Psoas muscle (tissue), 8 donors: ENCODE data around the gene SLC46A2. TPM values are rescaled to one million over a fixed set of nuclear protein-coding genes. Genes with fewer than 3 reads are reported as not detected.

Source experiments
- ATAC-seq, 4 donors: fragments of 200-7000 bp; cut with Tn5 transposase; one replicate each; pipeline ENCODE4 v1.9.1; 2020; ENCODE audit warnings: moderate library complexity in 3 of 4, mild to moderate bottlenecking in 2 of 4
- DNase-seq, 2 donors: peaks; one replicate each; pipeline ENCODE4 v3.0.0-alpha.2; 2020
- H3K27ac ChIP-seq: fragments of 200-600 bp; one replicate; pipeline ENCODE4 v1.8.0; 2022
- H3K27me3 ChIP-seq, 3 donors: fragments of 200-600 bp in 1 of 3; one replicate each; pipeline versions ENCODE4 v1.6.1 to v1.8.0; 2013 to 2022; ENCODE audit warnings: low read length in 2 of 3, mild to moderate bottlenecking in 2 of 3, moderate library complexity in 1 of 3; ENCODE audit not compliant: insufficient read depth in 3 of 3
- H3K36me3 ChIP-seq, 2 donors: fragments of 200-600 bp in 1 of 2; one replicate each; pipeline versions ENCODE4 v1.6.1 to v1.8.0; 2013 to 2022; ENCODE audit warnings: low read depth in 1 of 2, mild to moderate bottlenecking in 1 of 2, moderate library complexity in 1 of 2; ENCODE audit not compliant: insufficient read depth in 1 of 2
- H3K4me1 ChIP-seq: fragments of 200-600 bp; one replicate; pipeline ENCODE4 v1.8.0; 2022
- H3K4me3 ChIP-seq: fragments of 200-600 bp; one replicate; pipeline ENCODE4 v1.8.0; 2022; ENCODE audit warnings: mild to moderate bottlenecking
- H3K9me3 ChIP-seq: fragments of 200-600 bp; one replicate; pipeline ENCODE4 v1.8.0; 2022
- CTCF ChIP-seq: fragments of 200-600 bp; IDR thresholded peaks from one replicate; pipeline ENCODE4 v1.8.0; 2022; ENCODE audit warnings: antibody characterized with exemption
- WGBS, 3 donors: extraction: QIAGEN DNeasy Blood & Tissue Kit; methylation state at CpG; one replicate each; pipeline versions ENCODE4 v1.1.6 to v1.1.7; 2013; 5-methylcytosine and 5-hydroxymethylcytosine counted together
- intact Hi-C, 2 donors: fragments of 100-400 bp; cut with DNase I; formaldehyde crosslinking; loops; one replicate each; pipeline versions ENCODE4 v1.11.0 to v1.14.2; 2022
- polyA plus RNA-seq, 3 donors: library from polyadenylated mRNA; stranded (reverse); fragments of 200-250 nt; gene quantifications; one replicate each; pipeline ENCODE4 v1.2.3, GENCODE V29; 2013
- total RNA-seq, 4 donors: library from RNA; stranded (reverse); fragmentation: NEBNext Ultra II Directional in 2 of 4; extraction: Animal tissue kit (Norgen Biotek cat#: 25700) in 2 of 4; gene quantifications; one replicate each; pipeline versions ENCODE4 v1.2.1 to v1.2.4, GENCODE V29; 2021 to 2023
- donor health status: healthy with polysubstance abuse.
- donor health status: DM: no; HTN: no; CAD: no; lungs with moderate emphysema.
- donor health status: Bipolar disorder and iron deficiency.
- donor health status: healthy.
- donor health status: DM: yes; HTN: yes; CAD: no.
- donor health status: DM: no; HTN: no; CAD: no.
- donor health status: DM: no; HTN: no; CAD: no.
- donor health status: DM: yes; HTN: yes; CAD: no.

The SLC46A2 gene
- total and polyA plus RNA-seq, 7 donors = 0.01 TPM; not detected in 6

- Histone ChIP-seq H3K9me3 (no peaks in the 10 kb centered on the region), H3K27ac (peak overlapping the region; percentile 48), H3K36me3 (peaks cover 0 to 15% of the 10 kb centered on the region in 2 donors), H3K27me3 (no peaks in the 10 kb centered on the region), H3K4me3 (no peak overlapping the region), H3K4me1 (peaks cover 20% of the 10 kb centered on the region)
- WGBS, 3 donors = 39 to 62% (median 46%) methylated on average over 13 of the region's 13 CpGs
- intact Hi-C loops = loop anchor here in 1 of 2 donors (5.0 kb wide), 1 partner anchor 33 kb away; no protein-coding TSS in a partner anchor
- no peak for TF ChIP-seq CTCF
- ATAC-seq (peak; percentile 43 to 70 (median 69)), DNase-seq (no peak)
Observed at GRCh38 chr9:112853882-112854585, 36.6 kb downstream of the SLC46A2 start.

- peak; percentile 83 to 94 (median 91) for ATAC-seq
- no peak for TF ChIP-seq CTCF
Observed at GRCh38 chr9:112852741-112853504, 37.8 kb downstream of the SLC46A2 start.

GRCh38 chr9:112850840-112851239 is 39.8 kb downstream of the SLC46A2 start:
- H3K27me3 ChIP-seq = no peaks in the 10 kb centered on the region
- no peaks in the 10 kb centered on the region for H3K9me3 ChIP-seq
- no peak for TF ChIP-seq CTCF
- H3K4me1 ChIP-seq = peaks cover 20% of the 10 kb centered on the region
- WGBS, 3 donors = 91 to 94% (median 92%) methylated on average over 6 of the region's 6 CpGs
- ATAC-seq = no peak
- DNase-seq = no peak
- no peak overlapping the region for H3K27ac ChIP-seq
- H3K4me3 ChIP-seq = no peak overlapping the region
- intact Hi-C loops = loop anchor here in 1 of 2 donors (5.0 kb wide), 1 partner anchor 36 kb away; no protein-coding TSS in a partner anchor
- H3K36me3 ChIP-seq = peaks cover 0 to 15% of the 10 kb centered on the region in 2 donors

More at GRCh38 chr9:112852741-112853504, 37.8 kb downstream of the SLC46A2 start:
- intact Hi-C loops = loop anchor here in 1 of 2 donors (5.0 kb wide), 1 partner anchor 34 kb away; no protein-coding TSS in a partner anchor
- H3K27ac ChIP-seq = peak overlapping the region; percentile 48
- H3K36me3 ChIP-seq = peaks cover 0 to 15% of the 10 kb centered on the region in 2 donors
- WGBS, 3 donors = 26 to 54% (median 38%) methylated on average over 13 of the region's 13 CpGs
- DNase-seq = peak in 1 of 2 donors; percentile 63
- no peaks in the 10 kb centered on the region for H3K27me3 ChIP-seq
- peaks cover 20% of the 10 kb centered on the region for H3K4me1 ChIP-seq
- H3K4me3 ChIP-seq = no peak overlapping the region
- H3K9me3 ChIP-seq = no peaks in the 10 kb centered on the region

GRCh38 chr9:112849363-112849922 is 41.2 kb downstream of the SLC46A2 start:
- no peak for DNase-seq
- no peak for TF ChIP-seq CTCF

More at GRCh38 chr9:112849363-112849922, 41.2 kb downstream of the SLC46A2 start:
- no peak for ATAC-seq
- intact Hi-C loops = no loop called here
- Histone ChIP-seq H3K27me3 (no peaks in the 10 kb centered on the region), H3K9me3 (no peaks in the 10 kb centered on the region), H3K4me3 (no peak overlapping the region), H3K27ac (no peak overlapping the region), H3K4me1 (peaks cover 18% of the 10 kb centered on the region), H3K36me3 (peaks cover 0 to 15% of the 10 kb centered on the region in 2 donors)
- 83 to 86% (median 84%) methylated on average over 6 of the region's 6 CpGs for WGBS, 3 donors
